ENCODE data around the gene PRRG2. TPM values are rescaled to one million over a fixed set of nuclear protein-coding genes. Genes with fewer than 3 reads are reported as not detected.

Gene PRRG2
- total and polyA plus RNA-seq, 2 of the 13 experiments (the other 11 are each of a cell fraction or from before 2014, with no cell fraction given), result 0.66 to 0.82 TPM

DNA sequence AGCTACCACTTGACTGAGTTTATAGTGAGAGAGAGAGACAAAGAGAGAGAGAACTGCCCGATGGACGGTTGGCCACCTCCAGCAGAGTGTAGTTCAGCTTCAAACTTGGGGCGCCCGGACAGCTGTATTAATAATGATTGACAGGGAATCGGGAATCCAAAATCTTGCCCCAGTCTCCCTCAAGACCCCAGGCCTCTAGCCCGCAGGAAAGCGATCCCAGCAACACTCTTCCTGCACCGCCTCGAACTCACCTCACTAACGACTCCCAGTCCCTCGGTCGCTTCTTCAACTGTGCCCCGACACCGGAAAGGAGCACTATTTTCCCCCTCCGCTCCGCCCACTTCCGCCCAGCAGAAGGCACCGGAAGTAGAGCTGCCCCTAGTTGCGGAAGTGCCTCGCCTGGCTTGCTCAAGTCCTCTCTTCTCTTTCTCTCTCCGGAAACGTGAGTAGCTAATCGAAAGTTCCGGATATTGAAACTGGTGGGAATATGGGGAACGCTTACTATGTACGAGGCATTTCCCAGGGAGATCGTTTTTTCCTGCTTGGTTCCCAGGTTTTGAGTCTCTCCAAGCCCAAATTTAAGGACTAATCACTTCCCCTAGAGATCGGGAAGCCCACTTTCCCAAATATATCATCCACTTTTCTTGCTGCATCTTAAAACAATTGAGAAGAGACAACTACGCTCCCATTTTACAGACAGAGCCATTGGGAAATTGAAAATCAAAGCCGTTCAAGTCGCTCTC, 681 bp upstream of the PRRG2 start, which contains the start of gene NOSIP (continued):
- TF ChIP-seq, protein P1, sequence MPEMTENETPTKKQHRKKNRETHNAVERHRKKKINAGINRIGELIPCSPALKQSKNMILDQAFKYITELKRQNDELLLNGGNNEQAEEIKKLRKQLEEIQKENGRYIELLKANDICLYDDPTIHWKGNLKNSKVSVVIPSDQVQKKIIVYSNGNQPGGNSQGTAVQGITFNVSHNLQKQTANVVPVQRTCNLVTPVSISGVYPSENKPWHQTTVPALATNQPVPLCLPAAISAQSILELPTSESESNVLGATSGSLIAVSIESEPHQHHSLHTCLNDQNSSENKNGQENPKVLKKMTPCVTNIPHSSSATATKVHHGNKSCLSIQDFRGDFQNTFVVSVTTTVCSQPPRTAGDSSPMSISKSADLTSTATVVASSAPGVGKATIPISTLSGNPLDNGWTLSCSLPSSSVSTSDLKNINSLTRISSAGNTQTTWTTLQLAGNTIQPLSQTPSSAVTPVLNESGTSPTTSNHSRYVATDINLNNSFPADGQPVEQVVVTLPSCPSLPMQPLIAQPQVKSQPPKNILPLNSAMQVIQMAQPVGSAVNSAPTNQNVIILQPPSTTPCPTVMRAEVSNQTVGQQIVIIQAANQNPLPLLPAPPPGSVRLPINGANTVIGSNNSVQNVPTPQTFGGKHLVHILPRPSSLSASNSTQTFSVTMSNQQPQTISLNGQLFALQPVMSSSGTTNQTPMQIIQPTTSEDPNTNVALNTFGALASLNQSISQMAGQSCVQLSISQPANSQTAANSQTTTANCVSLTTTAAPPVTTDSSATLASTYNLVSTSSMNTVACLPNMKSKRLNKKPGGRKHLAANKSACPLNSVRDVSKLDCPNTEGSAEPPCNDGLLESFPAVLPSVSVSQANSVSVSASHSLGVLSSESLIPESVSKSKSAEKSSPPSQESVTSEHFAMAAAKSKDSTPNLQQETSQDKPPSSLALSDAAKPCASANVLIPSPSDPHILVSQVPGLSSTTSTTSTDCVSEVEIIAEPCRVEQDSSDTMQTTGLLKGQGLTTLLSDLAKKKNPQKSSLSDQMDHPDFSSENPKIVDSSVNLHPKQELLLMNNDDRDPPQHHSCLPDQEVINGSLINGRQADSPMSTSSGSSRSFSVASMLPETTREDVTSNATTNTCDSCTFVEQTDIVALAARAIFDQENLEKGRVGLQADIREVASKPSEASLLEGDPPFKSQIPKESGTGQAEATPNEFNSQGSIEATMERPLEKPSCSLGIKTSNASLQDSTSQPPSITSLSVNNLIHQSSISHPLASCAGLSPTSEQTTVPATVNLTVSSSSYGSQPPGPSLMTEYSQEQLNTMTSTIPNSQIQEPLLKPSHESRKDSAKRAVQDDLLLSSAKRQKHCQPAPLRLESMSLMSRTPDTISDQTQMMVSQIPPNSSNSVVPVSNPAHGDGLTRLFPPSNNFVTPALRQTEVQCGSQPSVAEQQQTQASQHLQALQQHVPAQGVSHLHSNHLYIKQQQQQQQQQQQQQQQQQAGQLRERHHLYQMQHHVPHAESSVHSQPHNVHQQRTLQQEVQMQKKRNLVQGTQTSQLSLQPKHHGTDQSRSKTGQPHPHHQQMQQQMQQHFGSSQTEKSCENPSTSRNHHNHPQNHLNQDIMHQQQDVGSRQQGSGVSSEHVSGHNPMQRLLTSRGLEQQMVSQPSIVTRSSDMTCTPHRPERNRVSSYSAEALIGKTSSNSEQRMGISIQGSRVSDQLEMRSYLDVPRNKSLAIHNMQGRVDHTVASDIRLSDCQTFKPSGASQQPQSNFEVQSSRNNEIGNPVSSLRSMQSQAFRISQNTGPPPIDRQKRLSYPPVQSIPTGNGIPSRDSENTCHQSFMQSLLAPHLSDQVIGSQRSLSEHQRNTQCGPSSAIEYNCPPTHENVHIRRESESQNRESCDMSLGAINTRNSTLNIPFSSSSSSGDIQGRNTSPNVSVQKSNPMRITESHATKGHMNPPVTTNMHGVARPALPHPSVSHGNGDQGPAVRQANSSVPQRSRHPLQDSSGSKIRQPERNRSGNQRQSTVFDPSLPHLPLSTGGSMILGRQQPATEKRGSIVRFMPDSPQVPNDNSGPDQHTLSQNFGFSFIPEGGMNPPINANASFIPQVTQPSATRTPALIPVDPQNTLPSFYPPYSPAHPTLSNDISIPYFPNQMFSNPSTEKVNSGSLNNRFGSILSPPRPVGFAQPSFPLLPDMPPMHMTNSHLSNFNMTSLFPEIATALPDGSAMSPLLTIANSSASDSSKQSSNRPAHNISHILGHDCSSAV (CRISPR knock-in tag; IDR thresholded peaks at IDR 0.05; ENCODE audit: borderline replicate concordance), result no peak
- no peak for TF ChIP-seq ZNF577 (CRISPR knock-in tag; IDR thresholded peaks at IDR 0.05; ENCODE audit: borderline replicate concordance, low read depth)
- peak; percentile 93 for TF ChIP-seq NR2C2 (CRISPR knock-in tag; IDR thresholded peaks at IDR 0.05; ENCODE audit: borderline replicate concordance)
- no peak for TF ChIP-seq PCBP1 (IDR thresholded peaks at IDR 0.05; ENCODE audit: borderline replicate concordance, low read depth, low read length)
- TF ChIP-seq SSRP1 (CRISPR knock-in tag; IDR thresholded peaks at IDR 0.05), result 0 out of 2 replicates have a peak, but pooled peaks have one; percentile 55
- 0 out of 2 replicates have a peak, but pooled peaks have one; percentile 22 for TF ChIP-seq RARG (CRISPR knock-in tag; IDR thresholded peaks at IDR 0.05; ENCODE audit: low read depth)
- peak; percentile 77 for TF ChIP-seq ELF3 (CRISPR knock-in tag; IDR thresholded peaks at IDR 0.05)
- TF ChIP-seq MED1 (CRISPR knock-in tag; IDR thresholded peaks at IDR 0.05), result peak; percentile 75
- TF ChIP-seq, protein P2, sequence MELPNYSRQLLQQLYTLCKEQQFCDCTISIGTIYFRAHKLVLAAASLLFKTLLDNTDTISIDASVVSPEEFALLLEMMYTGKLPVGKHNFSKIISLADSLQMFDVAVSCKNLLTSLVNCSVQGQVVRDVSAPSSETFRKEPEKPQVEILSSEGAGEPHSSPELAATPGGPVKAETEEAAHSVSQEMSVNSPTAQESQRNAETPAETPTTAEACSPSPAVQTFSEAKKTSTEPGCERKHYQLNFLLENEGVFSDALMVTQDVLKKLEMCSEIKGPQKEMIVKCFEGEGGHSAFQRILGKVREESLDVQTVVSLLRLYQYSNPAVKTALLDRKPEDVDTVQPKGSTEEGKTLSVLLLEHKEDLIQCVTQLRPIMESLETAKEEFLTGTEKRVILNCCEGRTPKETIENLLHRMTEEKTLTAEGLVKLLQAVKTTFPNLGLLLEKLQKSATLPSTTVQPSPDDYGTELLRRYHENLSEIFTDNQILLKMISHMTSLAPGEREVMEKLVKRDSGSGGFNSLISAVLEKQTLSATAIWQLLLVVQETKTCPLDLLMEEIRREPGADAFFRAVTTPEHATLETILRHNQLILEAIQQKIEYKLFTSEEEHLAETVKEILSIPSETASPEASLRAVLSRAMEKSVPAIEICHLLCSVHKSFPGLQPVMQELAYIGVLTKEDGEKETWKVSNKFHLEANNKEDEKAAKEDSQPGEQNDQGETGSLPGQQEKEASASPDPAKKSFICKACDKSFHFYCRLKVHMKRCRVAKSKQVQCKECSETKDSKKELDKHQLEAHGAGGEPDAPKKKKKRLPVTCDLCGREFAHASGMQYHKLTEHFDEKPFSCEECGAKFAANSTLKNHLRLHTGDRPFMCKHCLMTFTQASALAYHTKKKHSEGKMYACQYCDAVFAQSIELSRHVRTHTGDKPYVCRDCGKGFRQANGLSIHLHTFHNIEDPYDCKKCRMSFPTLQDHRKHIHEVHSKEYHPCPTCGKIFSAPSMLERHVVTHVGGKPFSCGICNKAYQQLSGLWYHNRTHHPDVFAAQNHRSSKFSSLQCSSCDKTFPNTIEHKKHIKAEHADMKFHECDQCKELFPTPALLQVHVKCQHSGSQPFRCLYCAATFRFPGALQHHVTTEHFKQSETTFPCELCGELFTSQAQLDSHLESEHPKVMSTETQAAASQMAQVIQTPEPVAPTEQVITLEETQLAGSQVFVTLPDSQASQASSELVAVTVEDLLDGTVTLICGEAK (IDR thresholded peaks at IDR 0.05), result peak; percentile 99
- TF ChIP-seq, protein P2 (CRISPR knock-in tag; IDR thresholded peaks at IDR 0.05), result peak; percentile 61; the same call in 1 of the 2 replicates
- 0 out of 2 replicates have a peak, but pooled peaks have one; percentile 55 for TF ChIP-seq RELA (CRISPR knock-in tag; IDR thresholded peaks at IDR 0.05)
- TF ChIP-seq MAF1 (CRISPR knock-in tag; IDR thresholded peaks at IDR 0.05; ENCODE audit: borderline replicate concordance), result peak; percentile 73; the same call in 1 of the 2 replicates

Data from HepG2 (cell line).